K562 (cell line): Measurements from ENCODE around the gene TACR2. TPM values are rescaled to one million over a fixed set of nuclear protein-coding genes. Genes with fewer than 3 reads are reported as not detected.
A peak's percentile ranks its signal among the peaks of the same experiment; 100 is the strongest.

ENCODE experiments used
- ATAC-seq: fragments of 200-7000 bp; cut with Tn5 transposase; 3 replicates; pipeline ENCODE4 v1.9.1; 2020; ENCODE audit warnings: moderate library complexity
- BruUV-seq: library from RNA; stranded (reverse); fragments of 400-500 nt; replicated peaks from 2 replicates; lab custom pipeline; 2021; lab: Mats Ljungman, UMichigan
- CTCF ChIA-PET: fragments of 300-600 bp; formaldehyde crosslinking; extraction: SDS; loops from one replicate; lab custom pipeline; 2021; ENCODE audit warnings: low intra/inter-chr PET ratio; lab: Yijun Ruan, JAX
- POLR2A ChIA-PET: fragments of 300-600, 350-650 bp; sonication (Branson Sonifier 250); formaldehyde crosslinking; extraction: SDS; loops from one replicate; lab custom pipeline; 2021; ENCODE audit warnings: antibody characterized with exemption, inconsistent platforms; lab: Yijun Ruan, JAX
- DNase-seq, 4 experiments: peaks; one replicate each; pipeline versions ENCODE4 v3.0.0 to v3.0.0-alpha.2; 2011 to 2018; ENCODE audit warnings: low spot score in 3 of 4, mixed read lengths in 3 of 4; ENCODE audit errors: extremely low read depth in 1 of 4
- FAIRE-seq: peaks from 2 replicates; lab custom pipeline; 2011; peaks lifted over from hg19 to GRCh38; lab: Jason Lieb, UNC
- H2AFZ ChIP-seq: 2 replicates; pipeline ENCODE4 v1.6.0; 2011; ENCODE audit warnings: low read depth, low read length, control low read depth, inconsistent platforms
- H3K27ac ChIP-seq: fragments of 200-600 bp; 3 replicates; pipeline ENCODE4 v1.8.0; 2011; ENCODE audit warnings: low read depth, mild to moderate bottlenecking, control low read depth, inconsistent platforms, low read length, moderate library complexity, mixed read lengths; ENCODE audit errors: extremely low read depth
- H3K27me3 ChIP-seq, 2 experiments: fragments of 300-600 bp in 1 of 2; 2 replicates in 1 of 2; 3 replicates in 1 of 2; pipeline versions ENCODE4 v1.6.0 to v1.8.0; 2011; ENCODE audit warnings: inconsistent platforms in 2 of 2, low read length in 2 of 2, mild to moderate bottlenecking in 1 of 2, mixed read lengths in 1 of 2, moderate library complexity in 1 of 2; ENCODE audit not compliant: control insufficient read depth in 2 of 2, insufficient read depth in 2 of 2
- H3K36me3 ChIP-seq: fragments of 300-600 bp; 3 replicates; pipeline ENCODE4 v1.8.0; 2011; ENCODE audit warnings: mild to moderate bottlenecking, low read length, inconsistent platforms; ENCODE audit not compliant: control insufficient read depth, insufficient read depth
- H3K4me1 ChIP-seq, 2 experiments: fragments of 200-600 bp in 1 of 2; replicated peaks in 1 of 2; 2 replicates in 1 of 2; 3 replicates in 1 of 2; pipeline versions ENCODE4 v1.5.1 to v1.8.0; 2011; ENCODE audit warnings: inconsistent platforms in 2 of 2, low read length in 2 of 2, mild to moderate bottlenecking in 1 of 2, mixed read lengths in 1 of 2, moderate library complexity in 1 of 2; ENCODE audit not compliant: control insufficient read depth in 2 of 2, insufficient read depth in 2 of 2
- H3K4me2 ChIP-seq: 2 replicates; pipeline ENCODE4 v1.6.1; 2011; ENCODE audit warnings: low read length, control low read depth, inconsistent platforms, mixed read lengths; ENCODE audit not compliant: insufficient read depth
- H3K4me3 ChIP-seq: fragments of 200-600 bp; sonication (generic), shearing (Covaris generic); 2 replicates; pipeline ENCODE4 v1.5.1; 2016; ENCODE audit warnings: control low read depth, inconsistent platforms
- H3K79me2 ChIP-seq: fragments of 200-600 bp; 3 replicates; pipeline ENCODE4 v1.8.0; 2011; ENCODE audit warnings: low read length, inconsistent platforms; ENCODE audit not compliant: control insufficient read depth, insufficient read depth
- H3K9ac ChIP-seq, 2 experiments: 2 replicates each; pipeline versions ENCODE4 v1.6.0 to v1.6.1; 2011; ENCODE audit warnings: low read depth in 2 of 2, low read length in 2 of 2, control low read depth in 1 of 2, inconsistent platforms in 1 of 2, mild to moderate bottlenecking in 1 of 2, mixed read lengths in 1 of 2; ENCODE audit not compliant: insufficient read depth in 1 of 2
- H3K9me1 ChIP-seq: one replicate; pipeline ENCODE4 v1.6.0; 2011; ENCODE audit warnings: inconsistent platforms, mild to moderate bottlenecking, low read length, moderate library complexity; ENCODE audit not compliant: control insufficient read depth, insufficient read depth
- H3K9me3 ChIP-seq: replicated peaks from 2 replicates; pipeline ENCODE4 v1.5.1; 2011; ENCODE audit warnings: low read depth, low read length, inconsistent platforms; ENCODE audit not compliant: control insufficient read depth, insufficient read depth
- H4K20me1 ChIP-seq: replicated peaks from 2 replicates; pipeline ENCODE4 v1.6.1; 2011; ENCODE audit warnings: low read length, inconsistent platforms, mixed read lengths; ENCODE audit not compliant: control insufficient read depth, insufficient read depth
- BHLHE40 ChIP-seq: IDR thresholded peaks from 2 replicates; pipeline ENCODE4 v1.6.1; 2011; ENCODE audit warnings: low read length, improper control_type of control experiment
- CBFB ChIP-seq: sonication (generic); formaldehyde crosslinking; IDR thresholded peaks from 2 replicates; pipeline ENCODE4 v1.4.0; 2020; ENCODE audit warnings: mild to moderate bottlenecking, missing genetic modification reagents
- ID3 ChIP-seq, 2 experiments: fragments of 250-450 bp in 1 of 2; fragments of 450-650 bp in 1 of 2; sonication (Bioruptor Pico) in 1 of 2; IDR thresholded peaks; 2 replicates each; pipeline versions ENCODE4 v1.6.1 to v1.8.0; 2016 to 2021; ENCODE audit warnings: mild to moderate bottlenecking in 2 of 2, moderate library complexity in 2 of 2, missing compliant biosample characterization in 1 of 2, missing genetic modification characterization in 1 of 2
- NRF1 ChIP-seq, 2 experiments: fragments of 450-650 bp; IDR thresholded peaks in 1 of 2; conservative IDR thresholded peaks in 1 of 2; 2 replicates each; pipeline ENCODE4 v1.6.1; 2014; ENCODE audit warnings: mild to moderate bottlenecking in 2 of 2
- RAD51 ChIP-seq: fragments of 450-650 bp; IDR thresholded peaks from 2 replicates; pipeline ENCODE4 v1.7.1; 2016; ENCODE audit warnings: low read depth, mild to moderate bottlenecking, borderline replicate concordance
- TAF9B ChIP-seq: fragments of 450-650 bp; IDR thresholded peaks from 2 replicates; pipeline ENCODE4 v1.6.1; 2018; ENCODE audit warnings: mild to moderate bottlenecking; ENCODE audit not compliant: partially characterized antibody
- TARDBP ChIP-seq: fragments of 450-650 bp; IDR thresholded peaks from 2 replicates; pipeline ENCODE4 v1.6.1; 2016
- ZNF395 ChIP-seq: fragments of 200-800 bp; sonication (Bioruptor generic); IDR thresholded peaks from 2 replicates; pipeline ENCODE4 v1.6.1; 2017; ENCODE audit warnings: missing genetic modification characterization, missing compliant biosample characterization
- ZNF76 ChIP-seq: fragments of 250-450 bp; sonication (Bioruptor Pico); IDR thresholded peaks from 2 replicates; pipeline ENCODE4 v1.4.0; 2020; ENCODE audit warnings: mild to moderate bottlenecking, moderate library complexity, borderline replicate concordance
- WGBS: fragments of 100-300 bp; shearing (Covaris generic); methylation state at CpG from one replicate; pipeline ENCODE4 v1.1.6; 2016; ENCODE audit warnings: low coverage, mixed read lengths; ENCODE audit not compliant: insufficient coverage; ENCODE audit errors: missing lambda C conversion rate; 5-methylcytosine and 5-hydroxymethylcytosine counted together
- in situ Hi-C: fragments of 300-500 bp; cut with MboI; formaldehyde crosslinking; loops from 4 replicates; pipeline ENCODE4 v1.15.0; 2018; ENCODE audit warnings: inconsistent platforms, mixed read lengths
- intact Hi-C: fragments of 100-400 bp; cut with micrococcal nuclease; formaldehyde crosslinking; loops from 2 replicates; pipeline ENCODE4 v1.14.2; 2022
- polyA plus RNA-seq, 8 experiments: library from polyadenylated mRNA; depleted of rRNA in 4 of 8; stranded (reverse) in 5 of 8; unstranded in 3 of 8; fragments of >200 nt; fragmentation: Nextera tagmentation in 2 of 8; fragmentation: Illumina TruSeq in 1 of 8; extraction: Ambion mirVana in 2 of 8; extraction: Trizol in 1 of 8; gene quantifications; 2 replicates each; pipeline versions ENCODE4 v1.2.1 to v1.2.3, GENCODE V29; 2011 to 2014; ENCODE audit warnings: inconsistent platforms in 1 of 8, missing spikeins in 1 of 8
- total RNA-seq, 7 experiments: library from RNA; depleted of rRNA in 6 of 7; stranded (reverse); fragments of >200 nt in 6 of 7; fragmentation: Illumina TruSeq in 2 of 7; extraction: Trizol in 2 of 7; gene quantifications; 2 replicates each; pipeline versions ENCODE4 v1.2.1 to v1.2.3, GENCODE V29; 2011 to 2021; ENCODE audit warnings: low replicate concordance in 1 of 7
- TF ChIP-seq, protein P1 (sequence below): fragments of 450-650 bp; IDR thresholded peaks from 2 replicates; pipeline ENCODE4 v1.6.1; 2016; ENCODE audit warnings: antibody characterized with exemption
- TF ChIP-seq, protein P2 (sequence below), 2 experiments: fragments of 450-650 bp; conservative IDR thresholded peaks; 2 replicates each; pipeline ENCODE4 v1.6.1; 2017; ENCODE audit warnings: mild to moderate bottlenecking in 2 of 2, moderate library complexity in 2 of 2
- TF ChIP-seq, protein P3 (sequence below): fragments of 450-650 bp; IDR thresholded peaks from 2 replicates; pipeline ENCODE4 v1.6.1; 2014; ENCODE audit warnings: low read depth, mild to moderate bottlenecking, moderate library complexity, borderline replicate concordance

TACR2 gene
- total and polyA plus RNA-seq, 9 of the 15 experiments (the other 6 are each of a cell fraction or from before 2014, with no cell fraction given): not detected

GRCh38 chr10:69409968-69410367 is 6.8 kb downstream of the TACR2 start (continued):
- TF ChIP-seq BHLHE40 (0 out of 2 replicates have a peak, but pooled peaks have one; percentile 30), CBFB (CRISPR knock-in tag) (no peak), TAF9B (no peak)
- TF ChIP-seq, protein P1, sequence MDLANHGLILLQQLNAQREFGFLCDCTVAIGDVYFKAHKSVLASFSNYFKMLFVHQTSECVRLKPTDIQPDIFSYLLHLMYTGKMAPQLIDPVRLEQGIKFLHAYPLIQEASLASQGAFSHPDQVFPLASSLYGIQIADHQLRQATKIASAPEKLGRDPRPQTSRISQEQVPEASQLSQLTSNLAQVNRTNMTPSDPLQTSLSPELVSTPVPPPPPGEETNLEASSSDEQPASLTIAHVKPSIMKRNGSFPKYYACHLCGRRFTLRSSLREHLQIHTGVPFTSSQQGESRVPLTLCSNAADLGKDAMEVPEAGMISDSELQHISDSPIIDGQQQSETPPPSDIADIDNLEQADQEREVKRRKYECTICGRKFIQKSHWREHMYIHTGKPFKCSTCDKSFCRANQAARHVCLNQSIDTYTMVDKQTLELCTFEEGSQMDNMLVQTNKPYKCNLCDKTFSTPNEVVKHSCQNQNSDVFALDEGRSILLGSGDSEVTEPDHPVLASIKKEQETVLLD: no peak
- TF ChIP-seq, all 486 proteins: peak for 33

GRCh38 chr10:69409176-69409495 is 7.6 kb downstream of the TACR2 start:
- Histone ChIP-seq H3K4me1 (peaks cover 24 to 25% of the 10 kb centered on the region in 2 experiments), H3K79me2 (no peaks in the 10 kb centered on the region), H4K20me1 (0 out of 2 replicates have a peak, but pooled peaks cover 4% of the 10 kb centered on the region), H3K9me1 (peaks cover 2% of the 10 kb centered on the region), H3K4me3 (no peak overlapping the region), H3K9ac (peak overlapping the region; percentile 13 to 66; a peak in 1 of 4 replicates), H3K4me2 (peak overlapping the region; percentile 63), H3K36me3 (peaks cover 5% of the 10 kb centered on the region; the same call in 2 of the 3 replicates), H3K27ac (peak overlapping the region; percentile 52; the same call in 1 of the 3 replicates), H3K9me3 (no peaks in the 10 kb centered on the region), H3K27me3 (peaks cover 0 to 7% of the 10 kb centered on the region in 2 experiments; a peak in 1 of 5 replicates), H2AFZ (peak overlapping the region; percentile 89)
- ChIA-PET CTCF (interaction anchor here (3.3 kb wide), 1 partner anchor 99 kb away, joined by 37 read pairs; no protein-coding TSS in a partner anchor), POLR2A (interaction anchor here (0.6 to 1.0 kb wide), 3 partner anchors 15 to 381 kb away, joined by 3 to 4 read pairs (median 3); no protein-coding TSS in a partner anchor)
- no TSS peak for BruUV-seq
- in situ Hi-C loops: no loop called here
- 52% methylated on average over 7 of the region's 7 CpGs for WGBS
- intact Hi-C loops: no loop called here
- ATAC-seq (no peak), DNase-seq (no peak), FAIRE-seq (no peak)
- TF ChIP-seq ZNF76 (no peak), TARDBP (0 out of 2 replicates have a peak, but pooled peaks have one; percentile 0), RAD51 (peak; percentile 39; the same call in 1 of the 2 replicates), NRF1 (conservative IDR thresholded peaks at IDR 0.05 in 1 of 2, IDR thresholded peaks at IDR 0.05 in 1 of 2) (0 out of 4 replicates have a peak, but pooled peaks of 1 of the 2 experiments have one; percentile 5), ZNF395 (CRISPR knock-in tag) (no peak), TAF9B (no peak), ID3 (CRISPR knock-in tag; IDR thresholded peaks at IDR 0.05) (no peak), ID3 (tag; IDR thresholded peaks at IDR 0.05) (0 out of 2 replicates have a peak, but pooled peaks have one; percentile 58)
- TF ChIP-seq, protein P2, sequence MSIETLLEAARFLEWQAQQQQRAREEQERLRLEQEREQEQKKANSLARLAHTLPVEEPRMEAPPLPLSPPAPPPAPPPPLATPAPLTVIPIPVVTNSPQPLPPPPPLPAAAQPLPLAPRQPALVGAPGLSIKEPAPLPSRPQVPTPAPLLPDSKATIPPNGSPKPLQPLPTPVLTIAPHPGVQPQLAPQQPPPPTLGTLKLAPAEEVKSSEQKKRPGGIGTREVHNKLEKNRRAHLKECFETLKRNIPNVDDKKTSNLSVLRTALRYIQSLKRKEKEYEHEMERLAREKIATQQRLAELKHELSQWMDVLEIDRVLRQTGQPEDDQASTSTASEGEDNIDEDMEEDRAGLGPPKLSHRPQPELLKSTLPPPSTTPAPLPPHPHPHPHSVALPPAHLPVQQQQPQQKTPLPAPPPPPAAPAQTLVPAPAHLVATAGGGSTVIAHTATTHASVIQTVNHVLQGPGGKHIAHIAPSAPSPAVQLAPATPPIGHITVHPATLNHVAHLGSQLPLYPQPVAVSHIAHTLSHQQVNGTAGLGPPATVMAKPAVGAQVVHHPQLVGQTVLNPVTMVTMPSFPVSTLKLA (conservative IDR thresholded peaks at IDR 0.05): peak; percentile 25 to 39; a peak in 1 of 4 replicates
- TF ChIP-seq, protein P3, sequence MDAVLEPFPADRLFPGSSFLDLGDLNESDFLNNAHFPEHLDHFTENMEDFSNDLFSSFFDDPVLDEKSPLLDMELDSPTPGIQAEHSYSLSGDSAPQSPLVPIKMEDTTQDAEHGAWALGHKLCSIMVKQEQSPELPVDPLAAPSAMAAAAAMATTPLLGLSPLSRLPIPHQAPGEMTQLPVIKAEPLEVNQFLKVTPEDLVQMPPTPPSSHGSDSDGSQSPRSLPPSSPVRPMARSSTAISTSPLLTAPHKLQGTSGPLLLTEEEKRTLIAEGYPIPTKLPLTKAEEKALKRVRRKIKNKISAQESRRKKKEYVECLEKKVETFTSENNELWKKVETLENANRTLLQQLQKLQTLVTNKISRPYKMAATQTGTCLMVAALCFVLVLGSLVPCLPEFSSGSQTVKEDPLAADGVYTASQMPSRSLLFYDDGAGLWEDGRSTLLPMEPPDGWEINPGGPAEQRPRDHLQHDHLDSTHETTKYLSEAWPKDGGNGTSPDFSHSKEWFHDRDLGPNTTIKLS: peak; percentile 25; the same call in 1 of the 2 replicates
